Mononuclear cell (primary cell): Measurements from ENCODE around the gene ERCC1. TPM values are rescaled to one million over a fixed set of nuclear protein-coding genes. Genes with fewer than 3 reads are reported as not detected.
A peak's percentile ranks its signal among the peaks of the same experiment; 100 is the strongest.

ENCODE experiments used
- H3K27me3 ChIP-seq: 2 replicates; pipeline ENCODE4 v1.6.0; 2011; ENCODE audit warnings: low read length, control low read depth; ENCODE audit not compliant: insufficient read depth
- H3K4me1 ChIP-seq: 2 replicates; pipeline ENCODE4 v1.5.1; 2011; ENCODE audit warnings: mild to moderate bottlenecking, low read length, control low read depth; ENCODE audit not compliant: insufficient read depth
- H3K4me3 ChIP-seq: 2 replicates; pipeline ENCODE4 v1.5.1; 2011; ENCODE audit warnings: mild to moderate bottlenecking, low read length, moderate library complexity
- H3K9me3 ChIP-seq: 2 replicates; pipeline ENCODE4 v1.5.1; 2011; ENCODE audit warnings: low read depth, mild to moderate bottlenecking, control low read depth, low read length
- total RNA-seq: library from RNA; depleted of rRNA; stranded (reverse); fragments of >200 nt; gene quantifications from one replicate; pipeline ENCODE4 v1.2.3, GENCODE V29; 2012

ERCC1 gene
- total RNA-seq, 1 donor: 33.6 TPM

DNA sequence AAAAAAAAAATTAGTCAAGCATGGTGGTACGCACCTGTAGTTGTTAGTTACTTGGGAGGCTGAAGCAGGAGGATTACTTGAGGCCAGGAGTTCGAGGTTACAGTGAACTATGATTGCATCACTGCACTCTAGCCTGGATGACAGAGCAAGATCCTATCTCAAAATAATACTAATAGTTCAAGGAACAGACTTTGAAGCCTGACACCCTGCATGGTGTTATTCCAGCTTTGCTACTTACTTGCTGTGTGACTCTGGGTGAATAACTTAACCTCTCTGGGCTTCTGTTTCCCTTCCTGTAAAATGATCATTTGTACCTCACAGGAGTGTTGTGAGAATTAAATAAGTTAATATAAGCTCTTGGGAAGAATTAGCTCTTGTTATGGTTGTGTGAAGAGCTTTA, 40.6 kb upstream of the ERCC1 start:
- H3K9me3 ChIP-seq: no peaks in the 10 kb centered on the region
- peaks cover 3% of the 10 kb centered on the region for H3K27me3 ChIP-seq
- no peak overlapping the region for H3K4me3 ChIP-seq
- H3K4me1 ChIP-seq: peaks cover 18% of the 10 kb centered on the region

DNA sequence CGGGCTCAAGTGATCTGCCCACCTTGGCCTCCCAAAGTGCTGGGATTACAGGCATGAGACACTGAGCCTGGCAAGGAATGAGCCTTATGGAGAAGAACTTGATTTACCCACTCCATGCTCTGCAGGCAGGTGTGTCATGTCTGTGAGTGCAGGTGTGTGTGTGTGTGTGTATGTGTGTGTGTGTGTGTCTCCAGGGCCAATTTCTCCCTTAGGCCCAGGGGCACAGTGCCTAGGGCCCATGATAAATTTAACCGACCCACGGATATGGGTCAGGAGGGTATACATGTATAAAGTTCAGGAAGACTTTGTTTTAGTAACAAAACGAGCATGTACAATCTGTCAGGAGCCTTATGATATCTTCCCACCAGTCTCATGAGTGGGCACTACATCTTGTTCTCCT, 39.5 kb upstream of the ERCC1 start:
- no peaks in the 10 kb centered on the region for H3K9me3 ChIP-seq
- H3K4me3 ChIP-seq: no peak overlapping the region
- H3K4me1 ChIP-seq: peaks cover 13% of the 10 kb centered on the region
- peaks cover 3% of the 10 kb centered on the region for H3K27me3 ChIP-seq

DNA sequence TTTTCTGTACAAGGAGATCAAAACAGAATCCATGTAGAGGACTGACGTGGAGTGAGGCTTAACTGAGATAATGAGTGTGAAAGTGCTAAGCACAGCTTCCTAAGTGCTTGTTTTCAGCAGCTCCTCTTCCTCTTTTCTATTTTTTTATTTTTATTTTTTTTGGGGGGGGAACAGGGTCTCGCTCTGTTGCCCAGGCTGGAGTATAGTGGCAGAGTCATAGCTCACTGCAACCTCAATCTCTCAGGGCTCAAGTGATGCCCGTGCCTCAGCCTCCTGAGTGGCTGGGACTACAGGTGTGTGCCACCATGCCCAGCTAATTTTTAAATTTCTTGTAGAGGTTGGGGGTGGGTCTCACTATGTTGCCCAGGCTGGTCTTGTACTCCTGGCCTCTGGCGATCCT, 38.5 kb upstream of the ERCC1 start:
- peaks cover 3% of the 10 kb centered on the region for H3K27me3 ChIP-seq
- no peak overlapping the region for H3K4me3 ChIP-seq
- H3K9me3 ChIP-seq: no peaks in the 10 kb centered on the region
- H3K4me1 ChIP-seq: peaks cover 5% of the 10 kb centered on the region

DNA sequence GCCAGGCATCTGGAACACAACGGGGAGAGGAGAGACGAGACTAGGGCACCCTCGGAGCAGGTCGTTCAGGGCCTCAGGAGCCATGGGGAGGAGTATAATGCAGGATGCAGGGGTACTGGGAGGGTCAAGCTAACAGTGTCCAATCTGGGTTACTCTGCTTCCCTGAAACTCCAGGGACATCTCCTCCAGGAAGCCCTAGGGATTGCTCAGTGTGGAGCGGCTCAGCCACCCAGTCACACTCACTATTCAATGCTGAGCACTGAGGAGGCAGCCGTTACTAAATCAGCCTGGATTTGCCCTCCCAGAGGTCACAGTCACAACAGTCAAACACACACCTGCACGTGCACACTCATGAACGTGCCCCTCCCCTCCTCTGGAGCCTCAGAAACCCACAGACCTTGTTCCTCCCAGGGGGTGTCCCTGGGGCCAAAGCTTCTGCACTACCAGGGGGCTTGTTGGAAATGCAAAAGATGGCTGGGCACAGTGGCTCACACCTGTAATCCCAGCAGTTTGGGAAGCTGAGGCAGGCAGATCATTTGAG, 37.2 kb upstream of the ERCC1 start:
- H3K4me1 ChIP-seq: peaks cover 12% of the 10 kb centered on the region
- no peak overlapping the region for H3K4me3 ChIP-seq
- peaks cover 3% of the 10 kb centered on the region for H3K27me3 ChIP-seq
- H3K9me3 ChIP-seq: no peaks in the 10 kb centered on the region

DNA sequence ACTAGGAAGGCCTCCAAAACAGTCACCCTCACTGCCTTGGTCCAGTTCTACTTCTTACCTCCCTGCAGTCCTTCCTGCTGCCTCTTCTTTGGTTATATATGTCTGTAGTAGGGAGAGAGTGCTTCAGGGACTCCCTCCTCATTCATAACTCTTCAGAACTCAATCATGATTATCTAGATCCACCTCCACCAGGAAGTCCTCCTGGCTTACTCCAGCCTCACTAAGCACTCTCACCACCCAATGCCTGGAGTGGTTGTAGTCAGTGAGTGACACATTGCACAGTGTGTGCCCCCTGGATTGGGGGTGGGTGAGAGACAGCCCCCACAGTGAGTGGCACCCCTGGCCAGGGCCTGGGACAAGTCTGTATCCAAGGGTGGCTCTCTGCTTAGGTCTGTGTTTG, 34.1 kb upstream of the ERCC1 start:
- peaks cover 37% of the 10 kb centered on the region for H3K4me1 ChIP-seq
- H3K27me3 ChIP-seq: no peaks in the 10 kb centered on the region
- no peaks in the 10 kb centered on the region for H3K9me3 ChIP-seq
- H3K4me3 ChIP-seq: no peak overlapping the region

DNA sequence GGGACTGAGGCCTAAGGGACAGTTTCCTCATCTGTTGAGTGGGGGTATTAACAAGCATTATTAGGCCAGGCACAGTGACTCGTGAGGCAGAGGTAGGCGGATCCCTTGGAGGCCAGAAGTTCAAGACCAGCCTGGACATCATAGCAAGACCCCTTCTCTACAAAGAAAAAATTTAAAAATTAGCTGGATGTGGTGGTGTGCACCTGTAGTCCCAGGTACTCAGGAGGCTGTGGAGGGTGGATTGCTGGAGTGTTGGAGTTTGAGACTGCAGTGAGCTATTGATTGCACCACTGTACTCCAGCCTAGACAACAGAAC, 32.7 kb upstream of the ERCC1 start:
- Histone ChIP-seq H3K27me3 (peaks cover 3% of the 10 kb centered on the region), H3K4me3 (no peak overlapping the region), H3K9me3 (no peaks in the 10 kb centered on the region), H3K4me1 (peaks cover 49% of the 10 kb centered on the region)

DNA sequence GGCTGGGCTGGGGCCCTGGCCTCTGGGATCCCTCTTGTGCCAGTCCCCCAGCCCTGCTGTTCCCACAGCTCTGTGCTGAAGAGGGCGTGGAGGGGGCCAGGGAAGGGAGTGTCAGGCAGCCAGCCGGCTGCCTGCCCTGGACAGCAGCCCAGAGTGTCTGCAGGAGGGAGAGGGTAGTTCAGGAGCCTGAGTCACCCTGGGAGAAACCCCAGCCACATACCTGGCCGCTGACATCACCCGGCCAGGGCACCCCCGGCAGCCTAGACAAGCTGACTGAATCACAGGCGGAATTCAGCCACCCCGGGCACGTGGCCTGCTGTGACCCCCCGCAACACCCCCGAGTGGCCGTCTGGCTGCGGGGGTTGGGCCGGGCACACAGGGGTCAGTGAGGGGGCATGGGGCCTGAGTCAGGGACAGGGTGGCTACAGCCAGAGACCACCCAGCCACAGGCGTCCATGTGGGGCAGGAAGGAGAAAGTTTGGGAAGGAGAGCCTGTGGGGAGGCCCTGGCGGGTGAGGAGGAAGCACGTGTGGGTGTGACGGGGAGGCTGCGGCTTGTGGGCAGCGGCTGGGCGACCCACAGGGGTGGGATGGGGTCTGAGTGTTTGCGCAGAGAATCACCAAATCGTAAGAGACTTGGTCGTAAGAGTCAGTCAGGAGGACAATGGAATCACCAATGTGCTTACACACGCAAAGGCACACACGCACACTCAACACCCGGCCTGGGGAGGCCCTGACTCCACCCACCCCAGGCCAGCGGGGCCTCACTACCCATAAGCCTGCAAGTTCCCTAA, 32.2 kb upstream of the ERCC1 start:
- Histone ChIP-seq H3K27me3 (peaks cover 3% of the 10 kb centered on the region), H3K4me1 (peaks cover 55% of the 10 kb centered on the region), H3K9me3 (no peaks in the 10 kb centered on the region), H3K4me3 (no peak overlapping the region)

DNA sequence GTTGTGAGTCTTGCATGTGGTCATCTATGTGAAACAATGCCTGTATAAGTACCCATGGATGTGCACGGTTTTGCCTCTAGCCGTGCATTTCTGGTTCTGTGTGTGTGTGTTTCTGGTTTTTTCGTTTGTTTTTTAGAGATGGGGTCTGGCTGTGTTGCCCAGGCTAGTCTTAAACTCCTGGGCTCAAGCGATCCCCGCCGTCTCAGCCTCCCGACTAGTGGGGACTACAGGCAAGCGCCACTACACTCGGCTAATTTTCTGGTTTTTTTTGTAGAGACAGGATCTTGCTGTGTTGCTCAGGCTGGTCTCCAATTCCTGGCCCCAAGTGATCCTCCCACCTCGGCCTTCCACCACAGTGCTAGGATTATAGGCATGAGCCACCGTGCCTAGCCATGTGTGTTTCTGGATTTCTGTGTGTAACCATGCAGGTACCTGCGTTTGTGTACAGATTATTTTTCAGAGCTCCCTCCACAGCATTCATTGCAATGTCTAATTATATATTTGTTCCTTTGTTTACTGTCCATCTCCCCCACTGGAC, 28.2 kb upstream of the ERCC1 start:
- Histone ChIP-seq H3K4me3 (no peak overlapping the region), H3K9me3 (no peaks in the 10 kb centered on the region), H3K4me1 (peaks cover 72% of the 10 kb centered on the region), H3K27me3 (peaks cover 3% of the 10 kb centered on the region)

DNA sequence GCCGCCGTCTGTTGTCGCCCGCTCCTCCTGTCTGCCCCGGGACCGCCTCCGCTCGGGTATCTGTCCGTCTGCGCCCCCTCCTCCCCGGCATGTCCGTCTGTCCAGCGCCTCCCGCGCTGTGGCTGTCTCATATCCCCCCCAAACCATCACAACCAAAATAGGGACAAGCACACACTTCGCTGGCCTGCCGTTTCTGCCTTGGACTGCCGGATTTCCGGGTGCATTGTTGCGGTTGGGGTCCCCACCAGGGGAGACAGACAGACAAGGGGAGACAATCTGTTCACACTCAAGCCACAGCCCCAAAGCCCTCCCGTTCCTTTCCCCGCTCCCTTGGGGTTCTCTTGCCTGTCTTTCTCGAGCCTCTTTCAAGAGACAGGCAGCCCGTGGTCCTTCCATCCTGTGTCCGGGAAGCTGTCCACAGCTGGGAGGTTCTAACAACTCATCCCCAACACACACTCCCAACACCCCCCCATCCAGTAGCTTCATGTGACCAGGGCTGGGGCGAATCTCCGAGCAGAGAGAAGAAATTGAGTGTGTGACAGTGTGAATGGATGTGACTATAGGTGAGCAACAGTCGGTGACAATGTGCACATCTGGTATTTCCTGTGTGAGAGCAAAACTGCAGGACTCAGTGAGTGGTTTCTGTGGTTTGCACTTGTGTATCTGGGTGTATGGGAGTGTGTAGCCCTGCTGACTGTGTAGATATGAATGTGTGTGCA, 27.6 kb upstream of the ERCC1 start:
- H3K27me3 ChIP-seq: peaks cover 3% of the 10 kb centered on the region
- H3K9me3 ChIP-seq: no peaks in the 10 kb centered on the region
- peaks cover 65% of the 10 kb centered on the region for H3K4me1 ChIP-seq
- H3K4me3 ChIP-seq: peak overlapping the region; percentile 53

DNA sequence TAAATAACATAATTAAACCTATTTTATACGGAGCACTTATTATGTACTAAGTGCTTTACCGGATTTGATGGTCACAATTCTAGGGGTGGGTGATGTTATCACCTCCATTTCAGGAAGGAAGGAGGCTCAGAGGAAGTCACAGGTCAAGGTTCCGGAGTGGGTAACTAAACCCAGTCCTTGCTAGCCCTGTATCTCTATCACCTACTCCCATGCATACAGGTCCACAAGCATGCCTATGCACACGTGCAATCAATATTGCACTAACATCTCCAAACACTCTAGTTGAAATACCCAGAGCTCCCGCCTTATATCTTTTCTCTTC, 26.3 kb upstream of the ERCC1 start:
- no peaks in the 10 kb centered on the region for H3K9me3 ChIP-seq
- peaks cover 3% of the 10 kb centered on the region for H3K27me3 ChIP-seq
- peak overlapping the region; percentile 56 for H3K4me3 ChIP-seq
- peaks cover 54% of the 10 kb centered on the region for H3K4me1 ChIP-seq

DNA sequence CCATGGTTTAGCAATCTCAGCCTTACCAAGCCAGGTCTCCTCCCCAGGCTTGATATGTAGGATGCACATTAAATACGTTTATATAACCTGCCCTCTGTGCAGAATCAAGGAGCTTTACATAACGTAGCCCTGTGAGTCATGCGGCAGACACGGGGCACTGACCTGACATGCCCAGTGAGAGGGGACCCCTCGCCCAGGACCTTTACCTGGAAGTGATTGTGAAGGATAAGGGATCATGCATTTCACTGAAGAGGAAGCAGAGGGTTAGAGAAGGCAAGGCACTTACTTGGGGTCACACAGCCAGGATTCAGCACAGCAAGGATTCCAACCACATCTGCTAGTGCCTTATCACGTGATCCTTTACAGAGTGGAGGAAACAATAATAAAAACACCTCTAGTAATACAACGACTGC, 25.2 kb upstream of the ERCC1 start:
- Histone ChIP-seq H3K4me3 (no peak overlapping the region), H3K9me3 (no peaks in the 10 kb centered on the region), H3K4me1 (peaks cover 52% of the 10 kb centered on the region), H3K27me3 (peaks cover 3% of the 10 kb centered on the region)

DNA sequence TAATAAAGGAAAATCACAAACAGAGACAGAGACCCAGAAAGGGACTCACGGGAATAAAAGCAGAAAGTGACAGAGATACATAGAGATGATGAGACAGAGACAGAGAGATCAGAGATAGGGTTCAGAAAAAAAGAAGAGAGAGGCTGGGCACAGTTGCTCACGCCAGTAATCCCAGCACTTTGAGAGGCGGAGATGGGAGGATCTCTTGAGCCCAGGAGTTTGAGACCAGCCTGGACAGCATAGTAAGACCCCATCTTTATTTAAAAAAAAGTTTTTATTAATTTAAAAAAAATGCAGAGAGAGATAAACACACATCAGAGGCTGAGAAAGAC, 24.7 kb upstream of the ERCC1 start:
- H3K4me1 ChIP-seq: peaks cover 52% of the 10 kb centered on the region
- no peaks in the 10 kb centered on the region for H3K9me3 ChIP-seq
- no peak overlapping the region for H3K4me3 ChIP-seq
- H3K27me3 ChIP-seq: peaks cover 3% of the 10 kb centered on the region

DNA sequence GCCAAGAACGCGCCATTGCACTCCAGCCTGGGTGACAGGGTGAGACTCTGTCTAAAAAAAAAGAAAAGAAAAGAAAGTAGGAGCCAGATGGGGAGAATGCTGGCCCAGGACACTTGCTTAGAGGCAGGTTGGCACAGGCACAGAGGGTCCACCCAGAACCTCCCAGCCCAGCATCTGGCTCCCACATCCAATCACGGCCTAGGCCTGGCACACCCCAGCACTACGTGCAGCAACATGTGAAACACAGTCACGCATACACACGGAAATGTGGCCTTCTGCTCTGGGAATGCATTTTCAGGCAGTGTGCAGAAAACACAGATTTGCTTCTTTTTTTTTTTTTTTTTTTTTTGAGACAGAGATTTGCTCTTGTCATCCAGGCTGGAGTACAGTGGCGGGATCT, 23.2 kb upstream of the ERCC1 start:
- no peaks in the 10 kb centered on the region for H3K27me3 ChIP-seq
- peaks cover 59% of the 10 kb centered on the region for H3K4me1 ChIP-seq
- no peaks in the 10 kb centered on the region for H3K9me3 ChIP-seq
- H3K4me3 ChIP-seq: no peak overlapping the region

DNA sequence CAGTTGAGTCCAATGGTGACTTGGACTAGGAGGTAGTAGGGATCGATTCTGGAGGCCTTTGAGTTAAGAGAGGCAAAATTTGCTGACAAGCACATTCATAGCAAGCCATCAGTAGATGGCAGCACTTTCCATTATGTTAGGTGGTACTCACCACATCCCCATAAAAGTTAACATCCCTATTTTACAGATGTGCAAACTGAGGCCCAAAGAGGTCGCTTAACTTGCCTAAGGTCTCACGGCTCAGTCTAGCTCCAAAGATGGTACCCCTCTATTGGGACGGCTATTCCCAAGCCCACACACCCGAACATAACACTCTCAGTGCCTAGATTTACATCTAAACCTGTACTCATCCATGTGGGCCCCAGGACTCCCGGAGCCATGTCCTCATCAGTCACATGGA, 22.6 kb upstream of the ERCC1 start:
- peaks cover 55% of the 10 kb centered on the region for H3K4me1 ChIP-seq
- H3K9me3 ChIP-seq: no peaks in the 10 kb centered on the region
- H3K4me3 ChIP-seq: no peak overlapping the region
- no peaks in the 10 kb centered on the region for H3K27me3 ChIP-seq

DNA sequence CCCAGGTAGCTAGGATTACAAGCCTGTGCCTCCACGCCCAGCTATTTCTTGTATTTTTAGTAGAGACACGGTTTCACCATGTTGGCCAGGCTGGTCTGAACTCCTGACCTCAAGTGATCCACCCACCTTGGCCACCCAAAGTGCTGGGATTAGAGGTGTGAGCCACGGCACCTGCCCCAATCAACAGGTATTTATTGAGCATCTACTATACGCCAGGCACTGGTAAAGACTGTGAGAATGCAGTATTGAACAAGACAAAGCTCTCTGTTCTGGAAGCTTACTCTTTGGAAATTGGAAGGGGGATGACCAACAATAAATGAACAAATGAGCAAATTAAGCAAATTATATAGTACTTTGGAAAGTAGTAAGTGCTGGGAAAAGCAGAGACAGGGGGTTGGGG, 21.4 kb upstream of the ERCC1 start:
- Histone ChIP-seq H3K4me1 (peaks cover 51% of the 10 kb centered on the region), H3K4me3 (no peak overlapping the region), H3K9me3 (no peaks in the 10 kb centered on the region), H3K27me3 (no peaks in the 10 kb centered on the region)
